ENCODE data around the gene PCA3. TPM values are rescaled to one million over a fixed set of nuclear protein-coding genes. Genes with fewer than 3 reads are reported as not detected.

Gene PCA3
- total RNA-seq, 1 donor from 2014 or later, result not detected

GRCh38 chr9:76803762-76804161 is 39.5 kb downstream of the PCA3 start:
- FAIRE-seq (peak; percentile 28), DNase-seq (ENCODE audit: low read depth) (no peak)
- no peak overlapping the region for H3K4me3 ChIP-seq (ENCODE audit: low read depth, low read length)
- H3K36me3 ChIP-seq (ENCODE audit: control insufficient read depth, insufficient read depth, low read length), result no peaks in the 10 kb centered on the region
- TF ChIP-seq CTCF (IDR thresholded peaks at IDR 0.05; ENCODE audit: insufficient read depth, low read length, severe bottlenecking), result no peak
- H3K27me3 ChIP-seq (ENCODE audit: control insufficient read depth, insufficient read depth, low read length), result no peaks in the 10 kb centered on the region

- no peaks in the 10 kb centered on the region for H3K27me3 ChIP-seq (ENCODE audit: control insufficient read depth, insufficient read depth, low read length)
- TF ChIP-seq CTCF (IDR thresholded peaks at IDR 0.05; ENCODE audit: insufficient read depth, low read length, severe bottlenecking), result no peak
- no peak for FAIRE-seq
These were observed 44.4 kb downstream of the PCA3 start for GRCh38 chr9:76808636-76809035.

GRCh38 chr9:76810377-76810957 is 46.2 kb downstream of the PCA3 start:
- TF ChIP-seq CTCF (IDR thresholded peaks at IDR 0.05; ENCODE audit: insufficient read depth, low read length, severe bottlenecking), result peak; percentile 81
- no peaks in the 10 kb centered on the region for H3K27me3 ChIP-seq (ENCODE audit: control insufficient read depth, insufficient read depth, low read length)
- FAIRE-seq (no peak), DNase-seq (ENCODE audit: low read depth) (peak; percentile 71)
- H3K4me3 ChIP-seq (ENCODE audit: low read depth, low read length), result no peak overlapping the region
- H3K36me3 ChIP-seq (ENCODE audit: control insufficient read depth, insufficient read depth, low read length), result no peaks in the 10 kb centered on the region

More at GRCh38 chr9:76808636-76809035, 44.4 kb downstream of the PCA3 start:
- DNase-seq (ENCODE audit: low read depth), result peak; percentile 53
- H3K36me3 ChIP-seq (ENCODE audit: control insufficient read depth, insufficient read depth, low read length), result no peaks in the 10 kb centered on the region
- no peak overlapping the region for H3K4me3 ChIP-seq (ENCODE audit: low read depth, low read length)

- DNase-seq (ENCODE audit: low read depth) (no peak), FAIRE-seq (no peak)
- Histone ChIP-seq H3K4me3 (ENCODE audit: low read depth, low read length) (no peak overlapping the region), H3K27me3 (ENCODE audit: control insufficient read depth, insufficient read depth, low read length) (no peaks in the 10 kb centered on the region), H3K36me3 (ENCODE audit: control insufficient read depth, insufficient read depth, low read length) (no peaks in the 10 kb centered on the region)
- no peak for TF ChIP-seq CTCF (IDR thresholded peaks at IDR 0.05; ENCODE audit: insufficient read depth, low read length, severe bottlenecking)
These were observed 48.4 kb downstream of the PCA3 start for GRCh38 chr9:76812591-76812990.

GRCh38 chr9:76817489-76817888 is 53.3 kb downstream of the PCA3 start:
- H3K27me3 ChIP-seq (ENCODE audit: control insufficient read depth, insufficient read depth, low read length), result no peaks in the 10 kb centered on the region
- TF ChIP-seq CTCF (IDR thresholded peaks at IDR 0.05; ENCODE audit: insufficient read depth, low read length, severe bottlenecking), result no peak
- FAIRE-seq (no peak), DNase-seq (ENCODE audit: low read depth) (peak; percentile 85)
- no peaks in the 10 kb centered on the region for H3K36me3 ChIP-seq (ENCODE audit: control insufficient read depth, insufficient read depth, low read length)
- no peak overlapping the region for H3K4me3 ChIP-seq (ENCODE audit: low read depth, low read length)

- Histone ChIP-seq H3K4me3 (ENCODE audit: low read depth, low read length) (no peak overlapping the region), H3K36me3 (ENCODE audit: control insufficient read depth, insufficient read depth, low read length) (no peaks in the 10 kb centered on the region), H3K27me3 (ENCODE audit: control insufficient read depth, insufficient read depth, low read length) (no peaks in the 10 kb centered on the region)
- TF ChIP-seq CTCF (IDR thresholded peaks at IDR 0.05; ENCODE audit: insufficient read depth, low read length, severe bottlenecking), result no peak
- FAIRE-seq, result peak; percentile 66
- peak; percentile 95 for DNase-seq (ENCODE audit: low read depth)
These were observed 54.0 kb downstream of the PCA3 start for GRCh38 chr9:76818271-76818670.
